K562 (cell line): ENCODE data around the gene CDC42SE2. TPM values are rescaled to one million over a fixed set of nuclear protein-coding genes. Genes with fewer than 3 reads are reported as not detected.

Source experiments
- AFF1 ChIP-seq, 2 experiments: fragments of 450-650 bp; IDR thresholded peaks; 2 replicates each; pipeline ENCODE4 v1.6.1; 2018; ENCODE audit warnings: mild to moderate bottlenecking in 2 of 2, low read depth in 1 of 2; ENCODE audit not compliant: partially characterized antibody in 2 of 2
- BRCA1 ChIP-seq, 2 experiments: fragments of 450-650 bp in 1 of 2; sonication (generic) in 1 of 2; formaldehyde crosslinking in 1 of 2; IDR thresholded peaks; 2 replicates each; pipeline versions ENCODE4 v1.5.0 to v1.6.1; 2017 to 2020; ENCODE audit warnings: mild to moderate bottlenecking in 1 of 2, missing genetic modification reagents in 1 of 2
- C11orf30 ChIP-seq: fragments of 450-650 bp; IDR thresholded peaks from 2 replicates; pipeline ENCODE4 v1.6.1; 2016; ENCODE audit warnings: low read depth, mild to moderate bottlenecking
- ETV6 ChIP-seq, 3 experiments: fragments of 150-350 bp in 1 of 3; sonication (generic) in 1 of 3; formaldehyde crosslinking in 1 of 3; IDR thresholded peaks; 2 replicates each; pipeline versions ENCODE4 v1.6.1 to v1.8.0; 2014 to 2022; ENCODE audit warnings: borderline replicate concordance in 2 of 3, low read depth in 2 of 3, antibody characterized with exemption in 1 of 3, low read length in 1 of 3, mild to moderate bottlenecking in 1 of 3, missing genetic modification reagents in 1 of 3
- LCOR ChIP-seq: sonication (generic); formaldehyde crosslinking; IDR thresholded peaks from 2 replicates; pipeline ENCODE4 v1.8.0; 2022; ENCODE audit warnings: mild to moderate bottlenecking, missing genetic modification reagents
- MGA ChIP-seq: fragments of 450-650 bp; IDR thresholded peaks from 2 replicates; pipeline ENCODE4 v1.6.1; 2016; ENCODE audit warnings: mild to moderate bottlenecking, moderate library complexity
- MXD1 ChIP-seq: fragments of 250-450 bp; sonication (Bioruptor Pico); IDR thresholded peaks from 2 replicates; pipeline ENCODE4 v1.8.0; 2021; ENCODE audit warnings: borderline replicate concordance, mild to moderate bottlenecking, moderate library complexity; ENCODE audit not compliant: poor library complexity, severe bottlenecking
- SOX6 ChIP-seq: fragments of 450-650 bp; IDR thresholded peaks from 2 replicates; pipeline ENCODE4 v1.6.1; 2014; ENCODE audit warnings: mild to moderate bottlenecking
- ZNF274 ChIP-seq: IDR thresholded peaks from 2 replicates; pipeline ENCODE4 v1.6.1; 2011; ENCODE audit warnings: low read depth, mild to moderate bottlenecking, low read length, moderate library complexity, borderline replicate concordance
- ZNF696 ChIP-seq: fragments of 250-450 bp; sonication (Bioruptor Pico); conservative IDR thresholded peaks from 2 replicates; pipeline ENCODE4 v1.4.0; 2020; ENCODE audit warnings: mild to moderate bottlenecking, moderate library complexity
- polyA plus RNA-seq, 8 experiments: library from polyadenylated mRNA; depleted of rRNA in 4 of 8; stranded (reverse) in 5 of 8; unstranded in 3 of 8; fragments of >200 nt; fragmentation: Nextera tagmentation in 2 of 8; fragmentation: Illumina TruSeq in 1 of 8; extraction: Ambion mirVana in 2 of 8; extraction: Trizol in 1 of 8; gene quantifications; 2 replicates each; pipeline versions ENCODE4 v1.2.1 to v1.2.3, GENCODE V29; 2011 to 2014; ENCODE audit warnings: inconsistent platforms in 1 of 8, missing spikeins in 1 of 8
- total RNA-seq, 7 experiments: library from RNA; depleted of rRNA in 6 of 7; stranded (reverse); fragments of >200 nt in 6 of 7; fragmentation: Illumina TruSeq in 2 of 7; extraction: Trizol in 2 of 7; gene quantifications; 2 replicates each; pipeline versions ENCODE4 v1.2.1 to v1.2.3, GENCODE V29; 2011 to 2021; ENCODE audit warnings: low replicate concordance in 1 of 7

Gene CDC42SE2
- total and polyA plus RNA-seq, 9 of the 15 experiments (the other 6 are each of a cell fraction or from before 2014, with no cell fraction given) = 24.8 to 44.3 (median 32.7) TPM

GRCh38 chr5:131379723-131380122 lies 115.9 kb downstream of the CDC42SE2 start (continued):
- TF ChIP-seq LCOR (no peak), BRCA1 (IDR thresholded peaks at IDR 0.05) (no peak), BRCA1 (CRISPR knock-in tag; IDR thresholded peaks at IDR 0.05) (no peak), ZNF274 (no peak), MXD1 (CRISPR knock-in tag) (no peak), SOX6 (no peak; the same call in 1 of the 2 replicates), C11orf30 (0 out of 2 replicates have a peak, but pooled peaks have one; percentile 31), ZNF696 (CRISPR knock-in tag) (no peak), AFF1 (IDR thresholded peaks at IDR 0.05; ENCODE audit: low read depth in 1 of 2, partially characterized antibody in 2 of 2) (peak in 1 of 2 experiments; percentile 1), MGA (no peak), ETV6 (IDR thresholded peaks at IDR 0.05; ENCODE audit: borderline replicate concordance in 1 of 2, low read depth in 2 of 2, low read length in 1 of 2) (0 out of 4 replicates have a peak, but pooled peaks of 1 of the 2 experiments have one; percentile 54), ETV6 (CRISPR knock-in tag; IDR thresholded peaks at IDR 0.05; ENCODE audit: borderline replicate concordance) (no peak)
